ENCODE measurements around the gene HOXB5. TPM values are rescaled to one million over a fixed set of nuclear protein-coding genes. Genes with fewer than 3 reads are reported as not detected.
A peak's percentile ranks its signal among the peaks of the same experiment; 100 is the strongest.

HOXB5 gene
- total and polyA plus RNA-seq, 11 donors, result 0.04 to 1.0 (median 0.17) TPM; not detected in 6

DNA sequence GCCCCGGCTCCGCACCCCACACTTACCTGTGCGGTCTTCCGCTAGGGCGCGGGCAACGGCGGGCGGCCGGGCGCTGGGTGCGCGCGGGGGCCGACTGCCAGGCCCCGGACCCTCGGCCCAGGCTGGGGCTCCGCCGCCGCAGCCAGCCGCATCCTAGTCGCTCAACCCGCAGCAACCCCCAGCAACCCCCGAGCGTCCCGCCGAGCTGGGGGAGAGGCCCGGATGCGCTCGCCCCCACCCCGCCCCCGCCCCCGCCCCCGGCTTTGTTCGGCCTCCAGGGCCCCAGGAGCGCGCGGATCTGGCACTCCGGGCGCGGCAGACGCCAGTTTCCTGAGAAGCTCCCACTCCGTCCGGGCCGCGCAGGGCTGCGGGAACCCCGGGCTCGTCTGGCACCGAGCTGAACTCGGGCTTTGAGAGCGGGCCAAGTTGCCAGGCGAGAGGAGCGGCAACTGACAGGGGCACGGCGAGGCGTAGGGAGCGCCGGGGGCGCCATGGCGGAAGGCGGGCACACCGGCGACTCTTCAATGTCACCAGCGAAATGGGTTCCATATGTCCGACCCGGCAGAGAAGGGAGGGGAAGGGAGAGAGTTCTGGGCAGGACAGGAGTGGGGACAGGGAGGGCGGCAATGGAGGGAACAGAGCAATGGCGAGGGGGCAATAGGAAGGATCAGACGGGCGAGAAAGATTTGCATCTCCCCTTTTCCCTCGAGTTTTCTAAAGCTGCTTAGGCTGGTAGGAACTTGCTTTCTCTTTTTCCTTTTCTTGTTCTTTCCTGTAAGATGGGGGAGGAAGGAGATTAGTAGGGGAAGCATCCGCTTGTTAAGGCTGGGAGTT is 29.2 kb downstream of the HOXB5 start:
- Histone ChIP-seq H3K9me3 (no peaks in the 10 kb centered on the region), H3K4me1 (peaks cover 0 to 44% (median 0%) of the 10 kb centered on the region in 12 donors), H3K27me3 (peaks cover 14 to 96% (median 72%) of the 10 kb centered on the region in 9 donors), H3K4me3 (peak overlapping the region; percentile 14 to 56 (median 48)), H3K36me3 (no peaks in the 10 kb centered on the region), H3K27ac (peak overlapping the region in 9 of 12 donors; percentile 4 to 97 (median 59))
- ATAC-seq (peak in 2 of 4 donors; percentile 33 to 56), DNase-seq (peak in 1 of 5 donors; percentile 68)
- 5 to 9% (median 7%) methylated on average over 32 to 73 of the region's 73 CpGs for WGBS, 4 donors
- intact Hi-C loops (cut with DNase I), result loop anchor here in 1 of 10 donors (2.0 kb wide), 1 partner anchor 14 kb away; the partner anchor contains the start of gene HOXB4
- TF ChIP-seq POLR2A (IDR thresholded peaks at IDR 0.05) (no peak), CTCF (IDR thresholded peaks at IDR 0.05) (no peak)

DNA sequence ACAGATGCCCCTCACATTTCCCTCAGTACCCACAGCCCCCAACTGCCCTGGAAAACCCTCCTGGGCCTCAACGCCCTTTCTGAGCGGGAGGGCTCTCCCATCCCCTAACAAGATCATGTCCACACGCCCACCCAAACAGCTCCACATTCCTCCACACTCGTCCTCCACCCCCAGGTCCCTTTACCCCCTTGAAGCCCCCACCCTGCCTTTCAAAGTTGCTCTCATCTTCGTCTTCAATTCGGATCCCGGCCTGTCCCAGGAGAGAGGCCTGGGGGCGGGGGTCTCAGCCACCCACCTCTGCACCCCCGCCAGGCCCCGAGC is 29.8 kb downstream of the HOXB5 start:
- peaks cover 0 to 40% (median 0%) of the 10 kb centered on the region in 12 donors for H3K4me1 ChIP-seq
- no peak for ATAC-seq

GRCh38 chr17:48563385-48563838 is 30.2 kb downstream of the HOXB5 start:
- H3K4me1 ChIP-seq, result peaks cover 0 to 40% (median 0%) of the 10 kb centered on the region in 12 donors
- H3K36me3 ChIP-seq, result no peaks in the 10 kb centered on the region
- peak overlapping the region in 1 of 12 donors; percentile 97 for H3K27ac ChIP-seq
- H3K27me3 ChIP-seq, result peaks cover 12 to 96% (median 65%) of the 10 kb centered on the region in 9 donors
- TF ChIP-seq POLR2A (IDR thresholded peaks at IDR 0.05) (no peak), CTCF (IDR thresholded peaks at IDR 0.05) (no peak)
- 47 to 55% (median 51%) methylated on average over 6 of the region's 6 CpGs for WGBS, 4 donors
- intact Hi-C loops (cut with DNase I), result no loop called here
- ATAC-seq, result no peak
- DNase-seq, result no peak
- no peaks in the 10 kb centered on the region for H3K9me3 ChIP-seq
- peak overlapping the region in 6 of 12 donors; percentile 27 to 56 (median 52) for H3K4me3 ChIP-seq

More for the DNA sequence above, 29.8 kb downstream of the HOXB5 start:
- intact Hi-C loops (cut with DNase I), result loop anchor here in 1 of 10 donors (2.0 kb wide), 1 partner anchor 15 kb away; the partner anchor contains the start of gene HOXB4
- no peak for DNase-seq
- TF ChIP-seq POLR2A (IDR thresholded peaks at IDR 0.05) (no peak), CTCF (IDR thresholded peaks at IDR 0.05) (no peak)
- no peaks in the 10 kb centered on the region for H3K36me3 ChIP-seq
- H3K27me3 ChIP-seq, result peaks cover 12 to 96% (median 67%) of the 10 kb centered on the region in 9 donors
- peak overlapping the region in 11 of 12 donors; percentile 24 to 56 (median 48) for H3K4me3 ChIP-seq
- WGBS, 4 donors, result 14 to 24% (median 20%) methylated on average over 8 to 10 of the region's 10 CpGs
- no peaks in the 10 kb centered on the region for H3K9me3 ChIP-seq
- H3K27ac ChIP-seq, result peak overlapping the region in 7 of 12 donors; percentile 4 to 97 (median 58)

DNA sequence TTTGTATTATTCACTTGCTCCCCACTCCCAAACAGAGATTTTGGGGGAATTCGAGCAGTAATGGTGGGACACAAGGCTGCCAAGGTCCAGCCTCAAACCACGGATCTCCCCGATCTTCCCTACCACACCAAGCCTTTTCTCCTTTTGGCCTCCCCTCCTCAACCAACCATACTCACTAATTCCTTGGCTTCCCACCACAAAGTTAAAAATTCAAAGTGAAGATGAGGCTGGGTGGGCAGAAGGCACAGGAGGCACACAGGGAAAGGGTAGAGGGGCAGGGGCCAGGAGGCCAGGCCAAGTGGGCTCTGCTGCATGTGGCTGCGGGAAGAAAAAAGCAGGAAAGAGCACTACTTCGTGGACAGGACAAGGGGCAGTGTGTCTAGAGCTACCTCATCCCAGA is 30.6 kb downstream of the HOXB5 start:
- TF ChIP-seq POLR2A (IDR thresholded peaks at IDR 0.05) (no peak), CTCF (IDR thresholded peaks at IDR 0.05) (no peak)
- WGBS, 4 donors, result 43 to 55% (median 52%) methylated on average over 5 of the region's 5 CpGs
- peaks cover 0 to 40% (median 0%) of the 10 kb centered on the region in 12 donors for H3K4me1 ChIP-seq
- intact Hi-C loops (cut with DNase I), result no loop called here
- H3K9me3 ChIP-seq, result no peaks in the 10 kb centered on the region
- no peak for DNase-seq
- no peaks in the 10 kb centered on the region for H3K36me3 ChIP-seq
- ATAC-seq, result no peak
- peak overlapping the region in 1 of 12 donors; percentile 97 for H3K27ac ChIP-seq
- peak overlapping the region in 2 of 12 donors; percentile 56 for H3K4me3 ChIP-seq
- H3K27me3 ChIP-seq, result peaks cover 12 to 96% (median 65%) of the 10 kb centered on the region in 9 donors
